NK-92 (cell line): ENCODE results near the gene FAM89B.

ENCODE experiments used
- DNase-seq: peaks from one replicate; lab custom pipeline; 2025; ENCODE audit not compliant: unreplicated experiment; lab: John Stamatoyannopoulos, UW

The FAM89B gene

DNA sequence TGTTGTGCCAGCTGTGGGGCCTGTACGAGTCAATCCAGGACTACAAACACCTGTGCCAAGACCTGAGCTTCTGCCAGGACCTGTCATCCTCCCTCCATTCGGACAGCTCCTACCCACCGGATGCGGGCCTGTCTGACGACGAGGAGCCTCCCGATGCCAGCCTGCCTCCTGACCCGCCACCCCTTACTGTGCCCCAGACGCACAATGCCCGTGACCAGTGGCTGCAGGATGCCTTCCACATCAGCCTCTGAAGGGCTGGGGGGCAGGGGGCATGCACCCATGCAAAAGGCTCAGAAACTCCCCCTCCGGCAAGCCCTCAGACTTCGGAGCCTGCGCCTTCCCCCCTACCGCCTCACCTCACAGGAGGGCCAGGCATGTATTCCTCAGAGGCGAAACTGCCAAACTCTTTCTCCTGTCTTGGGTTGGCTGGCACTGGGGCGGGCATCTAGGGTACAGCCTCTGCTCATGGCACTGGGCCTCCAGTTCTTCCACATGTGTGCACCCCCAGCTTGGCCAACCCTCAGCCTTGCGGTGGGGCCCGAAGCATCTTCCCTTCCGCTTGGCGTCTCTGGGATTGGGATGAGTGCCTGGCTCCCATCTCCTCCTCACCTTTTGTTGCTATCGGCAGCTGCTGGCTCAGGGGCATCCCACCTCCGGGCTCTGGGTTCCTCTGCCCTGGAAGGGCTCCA is 1.2 kb downstream of the FAM89B start:
- DNase-seq: no peak

DNA sequence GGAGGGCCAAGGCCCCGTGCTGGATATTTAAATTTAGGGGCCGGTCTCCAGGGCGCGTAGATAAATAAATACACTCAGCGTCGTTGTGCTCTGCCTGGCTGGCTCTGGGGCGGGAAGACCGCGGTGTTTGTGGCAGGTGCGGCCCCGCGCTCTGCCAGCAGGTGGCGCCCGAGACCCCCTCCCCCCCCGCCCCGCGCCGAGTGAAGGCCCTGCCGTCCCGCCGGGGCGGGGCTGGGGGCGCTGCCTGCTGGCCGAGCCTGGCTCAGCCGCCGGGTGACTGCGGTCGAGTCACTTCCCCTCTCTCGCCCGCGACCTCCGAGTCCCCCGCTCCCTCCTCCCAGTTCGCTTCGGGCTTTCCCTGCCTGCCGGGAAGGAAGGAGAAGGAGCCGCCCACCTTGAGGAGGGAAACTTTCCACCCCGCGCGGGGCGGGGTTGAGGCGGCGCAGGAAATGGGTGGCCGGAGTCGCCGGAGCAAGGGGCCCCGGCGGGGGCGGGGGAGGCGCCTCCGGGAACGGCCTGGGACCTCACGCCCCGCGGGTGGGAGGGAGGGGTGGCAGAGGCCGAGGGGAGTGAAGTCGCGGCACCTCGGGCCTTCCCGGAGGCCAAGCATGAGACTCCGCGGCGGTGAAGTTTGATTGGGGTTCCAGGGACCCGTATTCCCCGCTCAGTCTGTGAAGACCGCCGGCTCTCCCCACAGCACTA is 1.9 kb downstream of the FAM89B start:
- DNase-seq: no peak

GRCh38 chr11:65574811-65575567 is 2.7 kb downstream of the FAM89B start:
- no peak for DNase-seq

- DNase-seq: no peak
Observed at GRCh38 chr11:65575568-65576231, 3.4 kb downstream of the FAM89B start, which contains the start of gene EHBP1L1. TSS of gene EHBP1L1 (plus strand) at chr11:65576053. CDS start at chr11:65576303, 250 bp downstream.

DNA sequence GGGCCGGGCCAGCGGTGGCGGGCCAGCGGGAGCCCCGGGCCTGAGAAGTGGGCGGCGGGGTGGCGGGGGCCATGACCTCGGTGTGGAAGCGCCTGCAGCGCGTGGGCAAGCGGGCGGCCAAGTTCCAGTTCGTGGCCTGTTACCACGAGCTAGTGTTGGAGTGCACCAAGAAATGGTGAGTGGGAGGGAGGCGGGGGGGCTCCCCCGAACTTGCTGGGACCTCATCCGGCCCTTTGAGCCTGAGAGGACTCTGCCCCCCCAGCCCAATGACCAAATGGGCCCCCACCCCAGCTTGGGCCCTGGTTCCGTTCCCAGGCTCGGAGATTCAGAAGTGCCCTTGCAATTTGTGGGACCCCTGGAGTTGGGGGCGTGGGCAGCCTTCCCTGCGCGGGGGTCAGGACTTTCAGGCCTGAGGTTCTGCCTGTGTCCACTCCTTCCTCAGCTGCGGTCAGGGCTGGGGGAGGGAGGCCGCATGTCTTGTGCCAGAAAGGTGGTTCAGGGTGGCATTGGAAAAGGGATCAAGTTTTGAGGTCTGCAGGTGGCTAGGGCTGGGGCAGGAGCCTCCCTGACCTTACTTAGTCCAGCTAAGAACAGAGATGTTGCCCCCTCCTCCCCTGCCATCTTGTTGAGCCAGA is 4.0 kb downstream of the FAM89B start:
- DNase-seq: no peak

- no peak for DNase-seq
Observed at GRCh38 chr11:65576867-65577755, 4.8 kb downstream of the FAM89B start.

- DNase-seq: no peak
Observed at GRCh38 chr11:65577756-65578109, 5.4 kb downstream of the FAM89B start.

GRCh38 chr11:65578134-65578533 is 5.8 kb downstream of the FAM89B start:
- DNase-seq: no peak

GRCh38 chr11:65578667-65579066 is 6.3 kb downstream of the FAM89B start:
- DNase-seq: no peak

DNA sequence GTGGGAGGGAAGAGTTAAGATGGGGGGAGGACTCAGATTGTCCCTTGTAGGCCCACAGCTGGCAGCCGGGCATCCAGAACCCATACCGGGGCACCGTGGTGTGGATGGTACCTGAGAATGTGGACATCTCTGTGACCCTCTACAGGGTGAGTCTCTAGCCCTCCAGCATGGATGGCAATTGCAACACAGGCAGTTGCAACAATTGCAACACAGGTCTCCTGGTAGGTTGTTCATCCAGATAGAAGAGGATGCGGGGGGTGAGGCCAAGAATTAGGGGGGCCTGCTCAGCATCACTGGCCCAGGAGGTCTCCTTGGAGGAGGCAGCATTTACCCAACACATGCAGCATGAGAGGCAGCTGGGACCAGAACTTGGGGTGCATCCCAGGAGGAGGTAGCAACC is 7.0 kb downstream of the FAM89B start:
- DNase-seq: no peak

DNA sequence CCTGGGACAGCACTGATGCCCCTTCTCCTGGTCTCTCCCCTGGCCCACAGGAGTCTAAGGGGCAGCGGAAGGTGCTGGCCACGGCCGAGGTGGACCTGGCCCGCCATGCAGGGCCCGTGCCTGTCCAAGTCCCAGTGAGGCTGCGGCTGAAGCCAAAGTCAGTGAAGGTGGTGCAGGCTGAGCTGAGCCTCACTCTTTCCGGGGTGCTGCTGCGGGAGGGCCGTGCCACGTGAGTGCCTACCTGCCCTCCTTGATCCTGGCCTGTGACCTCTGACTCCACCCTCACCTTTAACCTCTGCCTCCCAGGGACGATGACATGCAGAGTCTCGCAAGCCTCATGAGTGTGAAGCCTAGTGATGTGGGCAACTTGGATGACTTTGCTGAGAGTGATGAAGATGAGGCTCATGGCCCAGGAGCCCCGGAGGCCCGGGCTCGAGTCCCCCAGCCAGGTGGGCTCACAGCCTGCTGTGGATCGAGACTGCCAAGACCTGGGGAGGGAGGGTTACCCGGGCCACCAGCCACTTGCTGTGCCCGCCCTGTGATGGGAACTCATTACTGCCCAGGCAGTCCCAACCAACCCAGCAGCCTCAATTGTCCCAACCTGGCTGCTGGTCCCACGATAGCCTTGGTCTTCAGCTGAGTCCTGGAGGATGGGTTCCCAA is 7.8 kb downstream of the FAM89B start:
- no peak for DNase-seq

DNA sequence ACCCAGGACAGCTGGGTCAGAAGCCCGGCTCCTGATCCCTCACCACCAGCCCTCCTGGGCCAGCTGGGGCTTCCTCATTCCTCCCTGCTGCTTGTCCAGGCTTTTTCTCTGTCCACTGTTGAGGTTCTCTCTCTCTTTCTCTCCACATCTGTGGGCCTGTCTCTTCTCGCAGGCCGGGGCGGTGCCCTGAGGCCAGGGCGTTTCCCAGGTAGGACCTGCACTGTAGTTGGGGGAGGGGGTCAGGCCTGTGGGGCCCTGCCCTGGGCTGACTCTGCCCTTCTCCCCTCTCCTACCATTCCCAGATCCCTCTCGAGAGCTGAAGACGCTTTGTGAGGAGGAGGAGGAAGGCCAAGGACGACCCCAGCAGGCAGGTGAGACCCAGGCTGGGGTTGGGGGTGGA is 8.4 kb downstream of the FAM89B start:
- no peak for DNase-seq

DNA sequence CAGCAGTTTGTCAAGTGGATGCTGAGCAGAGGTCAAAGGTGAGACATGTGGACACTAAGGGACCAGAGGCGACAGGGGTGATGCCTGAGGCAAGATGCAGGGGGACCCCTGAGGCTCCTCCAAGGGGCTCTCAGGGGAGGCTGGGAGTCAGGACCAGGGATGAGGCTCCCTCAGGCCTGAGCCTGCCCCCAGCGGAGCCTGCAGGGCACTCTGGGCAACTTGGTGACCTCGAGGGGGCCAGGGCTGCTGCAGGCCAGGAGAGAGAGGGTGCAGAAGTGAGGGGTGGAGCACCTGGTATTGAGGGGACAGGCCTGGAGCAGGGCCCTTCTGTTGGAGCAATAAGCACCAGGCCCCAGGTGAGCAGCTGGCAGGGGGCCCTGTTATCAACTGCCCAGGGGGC is 9.6 kb downstream of the FAM89B start:
- no peak for DNase-seq

DNA sequence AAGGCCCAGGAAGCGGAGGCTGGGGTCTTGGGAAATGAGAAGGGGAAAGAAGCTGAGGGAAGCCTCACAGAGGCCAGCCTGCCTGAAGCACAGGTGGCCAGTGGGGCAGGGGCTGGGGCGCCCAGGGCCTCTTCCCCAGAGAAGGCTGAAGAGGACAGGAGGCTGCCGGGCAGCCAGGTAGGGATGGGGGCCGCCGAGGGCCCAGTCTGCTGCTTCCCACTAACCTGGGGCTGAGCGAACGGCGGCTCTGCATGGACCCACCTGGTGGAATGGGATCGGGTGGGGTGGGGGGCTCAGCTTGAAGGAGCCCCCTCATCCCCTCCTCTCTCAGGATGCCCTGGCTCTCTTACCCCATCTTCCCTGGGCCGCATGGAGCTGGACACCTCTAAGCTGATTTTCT is 11.3 kb downstream of the FAM89B start:
- DNase-seq: no peak

DNA sequence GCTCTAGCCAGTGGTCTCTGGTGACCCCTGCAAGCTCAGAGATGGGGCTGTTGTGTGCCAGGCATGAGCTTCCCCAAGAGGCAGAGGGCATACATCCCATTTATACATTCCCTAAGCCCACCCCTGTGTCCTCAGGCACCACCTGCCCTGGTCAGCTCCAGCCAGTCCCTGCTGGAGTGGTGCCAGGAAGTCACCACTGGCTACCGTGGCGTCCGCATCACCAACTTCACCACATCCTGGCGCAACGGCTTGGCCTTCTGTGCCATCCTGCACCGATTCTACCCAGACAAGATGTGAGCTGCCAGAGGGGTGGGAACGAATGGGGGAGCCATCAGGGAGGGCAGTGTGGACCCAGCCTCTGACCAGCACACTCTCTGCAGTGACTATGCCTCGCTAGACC is 11.8 kb downstream of the FAM89B start:
- DNase-seq: no peak

- no peak for DNase-seq
Observed at GRCh38 chr11:65584723-65585171, 12.4 kb downstream of the FAM89B start.

DNA sequence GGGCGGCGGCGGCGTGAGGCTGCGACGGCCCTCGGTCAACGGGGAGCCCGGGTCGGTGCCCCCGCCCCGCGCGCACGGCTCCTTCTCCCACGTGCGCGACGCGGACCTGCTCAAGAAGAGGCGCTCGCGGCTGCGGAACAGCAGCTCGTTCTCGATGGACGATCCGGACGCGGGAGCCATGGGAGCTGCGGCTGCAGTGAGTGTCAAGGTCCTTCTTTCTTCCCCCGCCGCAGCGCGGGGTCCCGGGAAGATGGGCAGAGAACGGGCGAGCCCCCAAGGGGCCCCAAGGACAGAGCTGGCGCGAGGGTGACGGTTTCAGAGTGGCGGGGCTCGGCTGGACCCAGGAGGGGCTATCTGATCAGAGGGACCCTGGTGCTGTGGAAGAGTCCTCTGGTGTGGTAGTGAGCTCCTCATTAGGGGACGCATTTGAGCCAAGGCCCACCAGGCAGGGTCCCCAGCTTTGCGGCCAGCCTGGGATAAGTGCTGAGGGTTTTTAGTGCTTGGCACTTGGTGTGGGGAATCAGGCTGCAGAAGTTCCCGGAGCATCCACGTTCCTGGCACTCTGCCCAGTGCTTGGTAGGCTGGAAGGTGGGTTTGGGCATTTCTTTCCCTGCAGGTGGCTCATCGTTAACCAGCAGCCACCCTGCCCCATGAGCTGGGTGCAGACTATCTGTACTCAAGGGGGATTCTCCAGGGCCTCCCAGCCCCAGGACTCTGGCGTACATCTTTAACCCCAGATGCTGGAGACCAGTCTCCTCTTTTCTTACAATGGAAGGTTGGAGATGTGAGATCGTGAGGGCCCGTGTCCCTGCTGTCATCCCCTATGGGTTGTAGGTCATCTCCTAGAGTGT is 13.3 kb downstream of the FAM89B start:
- no peak for DNase-seq

GRCh38 chr11:65586247-65586630 is 13.9 kb downstream of the FAM89B start:
- no peak for DNase-seq

- DNase-seq: no peak
Observed at GRCh38 chr11:65586676-65587075, 14.3 kb downstream of the FAM89B start.
